GM18520 (cell line): Measurements from ENCODE around the gene DHX9.
"Not testable (repeated sequence)": the region's sequence is repeated elsewhere in the genome, so short reads cannot be mapped to it uniquely, and the experiment has no call there.

ENCODE experiments used
- ATAC-seq: cut with Tn5 transposase; IDR thresholded peaks from one replicate; pipeline ENCODE4 v1.9.1; 2021; ENCODE audit not compliant: unreplicated experiment

The DHX9 gene

GRCh38 chr1:182888736-182889531 lies 49.8 kb downstream of the DHX9 start:
- no peak for ATAC-seq

DNA sequence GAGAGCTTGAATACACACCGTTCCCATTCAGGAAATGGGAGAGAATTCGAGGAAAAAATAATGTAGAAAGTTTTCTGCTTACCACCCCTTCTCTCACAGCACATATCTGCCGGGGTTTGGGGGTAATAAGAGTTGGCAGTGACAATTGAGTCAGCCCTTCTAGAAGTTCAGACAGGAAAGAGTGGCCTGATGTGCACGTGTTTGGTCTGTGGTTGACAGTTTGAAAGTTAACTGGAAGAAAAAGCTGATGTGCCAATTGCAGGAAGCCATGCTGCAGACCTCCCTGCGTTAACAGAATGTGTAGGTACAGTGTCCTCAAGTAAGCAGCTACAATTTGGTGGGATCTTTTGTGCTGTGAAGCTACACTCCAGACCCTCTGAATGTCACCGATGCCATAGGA lies 50.9 kb downstream of the DHX9 start:
- no peak for ATAC-seq

DNA sequence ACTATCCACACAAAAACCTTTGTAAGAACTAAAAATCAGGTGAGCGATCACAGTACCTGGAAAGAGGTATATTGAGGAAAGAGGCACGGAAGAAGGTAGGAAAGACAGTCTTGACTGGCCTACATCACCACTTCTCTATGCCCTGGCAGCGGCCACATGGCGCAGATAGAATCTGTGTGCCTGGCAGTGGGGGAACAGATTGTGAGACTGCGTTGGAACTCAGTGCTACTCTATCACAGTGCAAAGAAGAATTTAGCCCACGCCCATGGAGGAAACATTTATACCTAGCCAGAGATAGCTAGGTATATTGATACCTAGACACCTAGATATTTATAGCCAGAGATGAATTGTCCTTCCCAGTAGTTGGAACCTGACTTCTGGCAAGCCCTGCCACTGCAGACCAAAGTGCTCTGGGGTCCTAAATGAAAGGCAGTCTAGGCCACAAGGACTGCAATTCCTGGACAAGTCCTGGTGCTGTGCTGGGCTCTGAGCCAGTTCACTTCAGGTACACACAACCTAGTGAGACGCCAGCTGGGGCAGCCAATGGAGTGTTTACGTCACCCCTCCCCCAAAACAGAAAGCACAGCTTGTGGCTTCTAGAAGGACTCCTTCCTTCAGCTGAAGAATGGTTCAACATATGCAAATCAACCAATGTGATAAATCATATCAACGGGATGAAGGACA lies 51.9 kb downstream of the DHX9 start:
- ATAC-seq: no peak

DNA sequence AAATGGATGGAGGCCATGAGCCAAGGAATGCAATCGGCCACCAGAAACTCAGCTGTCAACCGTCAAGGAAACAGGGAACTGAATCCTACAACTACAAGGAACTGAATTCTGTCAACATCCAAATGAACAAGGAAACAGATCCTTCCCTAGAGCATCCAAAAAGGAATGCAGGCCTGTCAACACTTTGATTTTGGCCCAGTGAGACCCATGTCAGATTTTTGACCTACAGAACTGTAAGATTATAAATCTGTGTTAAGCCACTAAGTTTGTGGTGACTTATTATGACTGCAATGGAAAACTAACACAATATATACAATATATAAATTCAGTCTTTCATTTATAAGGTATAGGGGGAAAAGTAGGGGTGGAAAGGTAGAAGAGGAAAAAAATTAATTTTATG lies 58.5 kb downstream of the DHX9 start:
- no peak for ATAC-seq

DNA sequence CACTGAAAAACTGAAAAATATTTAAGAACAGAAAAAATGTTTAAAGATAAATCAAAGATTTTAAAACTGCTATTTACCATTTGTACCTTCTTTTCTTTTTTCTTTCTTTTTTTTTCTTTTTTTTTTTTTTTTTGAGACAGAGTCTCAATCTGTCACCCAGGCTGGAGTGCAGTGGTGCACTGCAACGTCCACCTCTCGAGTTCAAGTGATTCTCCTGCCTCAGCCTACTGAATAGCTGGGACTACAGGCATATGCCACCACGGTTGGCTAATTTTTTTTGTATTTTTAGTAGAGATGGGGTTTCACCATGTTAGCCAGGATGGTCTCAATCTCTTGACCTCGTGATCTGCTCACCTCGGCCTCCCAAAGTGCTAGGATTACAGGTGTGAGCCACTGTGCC lies 62.8 kb downstream of the DHX9 start:
- ATAC-seq: not testable (repeated sequence)

DNA sequence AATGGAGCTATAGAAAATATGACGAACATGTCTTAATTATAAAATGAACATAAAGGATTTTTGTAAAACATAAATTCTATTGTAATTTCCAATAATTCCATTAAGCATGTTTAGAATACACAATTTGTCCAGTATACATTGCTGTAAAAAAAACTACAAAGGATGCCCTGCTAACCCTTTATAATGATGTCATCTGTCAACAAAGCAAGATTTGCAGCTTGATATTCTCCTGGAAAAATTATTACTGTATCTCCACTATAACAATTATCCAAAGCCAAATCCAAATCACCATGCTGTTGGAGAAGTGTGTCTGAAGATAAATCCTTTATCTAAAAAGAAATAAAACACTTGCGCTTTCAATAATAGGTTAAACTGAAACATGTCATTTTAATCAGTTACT lies 66.2 kb downstream of the DHX9 start:
- no peak for ATAC-seq

DNA sequence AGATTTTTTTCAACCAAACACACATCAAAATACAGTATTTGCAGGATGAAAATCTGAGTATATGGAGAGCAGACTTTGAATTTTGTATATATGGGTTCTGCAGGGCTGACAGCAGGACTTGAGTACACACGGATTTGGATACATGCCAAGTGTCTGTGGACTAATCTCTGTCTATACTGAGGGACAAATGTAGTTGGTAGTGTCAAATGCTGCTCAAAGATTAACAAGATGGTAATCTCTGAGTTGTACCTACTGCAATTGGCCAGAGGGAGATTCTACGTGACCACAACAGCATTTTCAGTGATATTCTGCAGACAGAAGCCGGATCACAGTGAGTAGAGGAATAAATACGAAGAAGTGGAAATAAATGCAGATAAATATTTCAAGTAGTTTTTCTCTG lies 70.4 kb downstream of the DHX9 start:
- ATAC-seq: no peak

DNA sequence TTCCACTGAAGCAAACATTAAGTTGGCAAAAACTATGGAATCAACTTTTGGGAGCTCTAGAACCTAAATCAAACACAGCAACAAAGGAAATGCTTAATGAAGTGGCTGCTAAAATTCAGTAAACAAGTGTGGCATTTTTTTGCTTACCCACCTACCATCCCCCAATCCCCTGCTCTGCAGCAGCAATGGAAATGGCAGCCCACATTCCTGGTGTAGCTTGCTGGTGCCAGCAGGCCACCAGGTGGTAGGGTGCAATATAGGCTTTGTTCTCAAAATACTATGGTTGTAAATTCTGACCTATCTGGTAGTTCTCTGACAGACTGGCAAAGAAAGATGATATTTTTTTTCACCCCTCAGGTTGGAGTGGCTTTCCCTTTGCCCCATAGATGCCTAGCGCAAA lies 71.0 kb downstream of the DHX9 start:
- no peak for ATAC-seq

- ATAC-seq: no peak
Observed at GRCh38 chr1:182913401-182913800, 74.3 kb downstream of the DHX9 start.

DNA sequence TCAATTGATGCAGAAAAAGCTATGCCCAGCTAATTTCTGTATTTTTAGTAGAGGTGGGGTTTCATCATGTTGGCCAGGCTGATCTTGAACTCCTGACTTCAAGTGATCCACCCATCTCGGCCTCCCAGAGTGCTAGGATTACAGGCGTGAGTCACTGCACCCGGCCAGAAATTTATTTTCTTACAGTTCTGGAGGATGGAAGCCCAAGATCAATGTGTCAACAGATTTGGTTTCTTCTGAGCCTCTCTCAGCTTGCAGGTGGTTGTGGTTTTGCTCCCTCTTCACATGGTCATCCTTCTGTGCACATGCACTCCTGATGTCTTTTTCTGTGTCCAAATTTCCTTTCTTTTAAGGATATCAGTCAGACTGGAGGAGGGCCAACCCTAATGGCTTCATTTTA lies 78.2 kb downstream of the DHX9 start:
- no peak for ATAC-seq

- ATAC-seq: no peak
Observed at GRCh38 chr1:182925661-182926060, 86.5 kb downstream of the DHX9 start.

DNA sequence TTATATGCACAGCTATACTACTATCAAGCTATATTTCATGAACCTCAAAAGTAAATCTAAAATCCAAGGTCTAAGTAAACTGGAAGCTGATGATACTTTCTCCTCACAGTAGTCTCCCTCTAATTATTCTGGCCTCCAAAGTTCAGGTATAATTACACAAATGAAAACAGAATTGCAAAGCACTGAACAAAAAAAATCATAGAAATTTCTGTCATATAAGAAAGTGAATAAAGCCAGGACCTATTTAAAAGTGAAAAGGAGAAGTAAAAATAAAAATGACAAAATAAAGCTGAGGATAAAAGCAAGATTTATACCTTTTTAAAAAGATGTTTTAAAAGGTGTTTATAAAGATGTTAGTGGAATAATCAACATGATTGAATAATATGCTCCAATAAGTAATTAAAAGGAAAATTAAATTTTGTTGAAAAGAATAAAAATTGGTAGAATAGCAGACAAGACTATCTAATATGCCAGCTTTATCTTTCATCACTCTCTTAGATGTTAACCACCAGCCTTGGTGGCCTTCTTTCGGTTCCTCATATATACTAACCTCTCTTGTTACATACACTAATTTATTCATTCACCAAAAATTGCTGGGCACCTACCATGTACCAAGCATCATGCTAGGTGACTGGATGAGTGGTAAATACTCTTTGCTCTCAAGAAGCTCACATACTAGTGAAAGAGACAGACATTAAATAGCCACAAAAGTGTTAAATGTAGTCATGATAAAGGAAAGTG lies 88.7 kb downstream of the DHX9 start:
- ATAC-seq: no peak

- ATAC-seq: no peak
Observed at GRCh38 chr1:182930985-182931384, 91.8 kb downstream of the DHX9 start.

GRCh38 chr1:182935716-182936115 lies 96.6 kb downstream of the DHX9 start:
- ATAC-seq: no peak
